Tibial artery (tissue), 4 donors: ENCODE measurements around the gene CNOT4.
"Not testable (repeated sequence)": the region's sequence is repeated elsewhere in the genome, so short reads cannot be mapped to it uniquely, and the experiment has no call there.

ENCODE experiments used
- DNase-seq, 2 donors: peaks; one replicate each; pipeline ENCODE4 v3.0.0-alpha.2; 2019
- H3K27ac ChIP-seq, 2 donors: fragments of 200-600 bp; sonication (generic) in 1 of 2; 1 replicate in 1 of 2; 2 replicates in 1 of 2; pipeline ENCODE4 v1.5.1; 2018 to 2019; ENCODE audit warnings: mild to moderate bottlenecking in 1 of 2
- H3K27me3 ChIP-seq, 2 donors: fragments of 200-600 bp; sonication (generic) in 1 of 2; one replicate each; pipeline versions ENCODE4 v1.5.1 to v1.6.0; 2016 to 2019
- H3K36me3 ChIP-seq, 3 donors: fragments of 200-600 bp; sonication (generic) in 2 of 3; one replicate each; pipeline ENCODE4 v1.5.1; 2016 to 2019; ENCODE audit warnings: mild to moderate bottlenecking in 2 of 3
- H3K4me1 ChIP-seq, 4 donors: fragments of 200-600 bp; sonication (generic) in 2 of 4; 1 replicate in 3 of 4; 2 replicates in 1 of 4; pipeline ENCODE4 v1.5.1; 2016 to 2019
- H3K4me3 ChIP-seq, 2 donors: fragments of 200-600 bp; sonication (generic) in 1 of 2; 1 replicate in 1 of 2; 2 replicates in 1 of 2; pipeline ENCODE4 v1.5.1; 2018 to 2019; ENCODE audit warnings: mild to moderate bottlenecking in 2 of 2
- H3K9me3 ChIP-seq, 3 donors: fragments of 200-600 bp; sonication (generic) in 1 of 3; one replicate each; pipeline ENCODE4 v1.5.1; 2016 to 2019
- CTCF ChIP-seq, 2 experiments: fragments of 200-600 bp in 1 of 2; fragments of 450-650 bp in 1 of 2; IDR thresholded peaks; one replicate each; pipeline ENCODE4 v1.5.1; 2017 to 2019; ENCODE audit warnings: antibody characterized with exemption in 2 of 2, mild to moderate bottlenecking in 1 of 2, moderate library complexity in 1 of 2
- intact Hi-C: fragments of 100-400 bp; cut with DNase I; formaldehyde crosslinking; loops from one replicate; pipeline ENCODE4 v1.15.0; 2023; ENCODE audit warnings: low total_unique reads

Gene CNOT4

GRCh38 chr7:135499818-135500217 is 10.1 kb downstream of the CNOT4 start:
- no peak for TF ChIP-seq CTCF (IDR thresholded peaks at IDR 0.05)

GRCh38 chr7:135497161-135497560 is 12.7 kb downstream of the CNOT4 start:
- intact Hi-C loops, H3K36me3 ChIP-seq, DNase-seq, H3K27ac ChIP-seq, H3K27me3 ChIP-seq, H3K4me3 ChIP-seq, H3K9me3 ChIP-seq: not testable (repeated sequence)
- H3K4me1 ChIP-seq: peaks cover 0 to 50% (median 9%) of the 10 kb centered on the region in 4 donors

More at GRCh38 chr7:135499818-135500217, 10.1 kb downstream of the CNOT4 start:
- no peak overlapping the region for H3K27ac ChIP-seq
- H3K36me3 ChIP-seq: no peaks in the 10 kb centered on the region
- no peak overlapping the region for H3K4me3 ChIP-seq
- H3K27me3 ChIP-seq: no peaks in the 10 kb centered on the region
- H3K9me3 ChIP-seq: no peaks in the 10 kb centered on the region
- intact Hi-C loops: no loop called here
- peaks cover 0 to 56% (median 6%) of the 10 kb centered on the region in 4 donors for H3K4me1 ChIP-seq
- no peak for DNase-seq

- TF ChIP-seq CTCF (IDR thresholded peaks at IDR 0.05): no peak
Measured at GRCh38 chr7:135493362-135493761, 16.5 kb downstream of the CNOT4 start.

GRCh38 chr7:135492151-135492550 is 17.8 kb downstream of the CNOT4 start:
- TF ChIP-seq CTCF (IDR thresholded peaks at IDR 0.05): no peak
- Histone ChIP-seq H3K4me3 (no peak overlapping the region), H3K4me1 (peaks cover 0 to 35% (median 7%) of the 10 kb centered on the region in 4 donors), H3K27ac (no peak overlapping the region), H3K9me3 (no peaks in the 10 kb centered on the region), H3K27me3 (no peaks in the 10 kb centered on the region), H3K36me3 (no peaks in the 10 kb centered on the region)
- intact Hi-C loops: no loop called here
- DNase-seq: no peak

More at GRCh38 chr7:135493362-135493761, 16.5 kb downstream of the CNOT4 start:
- no peak overlapping the region for H3K4me3 ChIP-seq
- H3K36me3 ChIP-seq: no peaks in the 10 kb centered on the region
- DNase-seq: no peak
- intact Hi-C loops: no loop called here
- no peaks in the 10 kb centered on the region for H3K27me3 ChIP-seq
- H3K9me3 ChIP-seq: no peaks in the 10 kb centered on the region
- no peak overlapping the region for H3K27ac ChIP-seq
- H3K4me1 ChIP-seq: peaks cover 0 to 47% (median 10%) of the 10 kb centered on the region in 4 donors

- DNase-seq: no peak
- H3K27ac ChIP-seq: no peak overlapping the region
Measured at GRCh38 chr7:135490783-135491182, 19.1 kb downstream of the CNOT4 start.

GRCh38 chr7:135489791-135490190 is 20.1 kb downstream of the CNOT4 start:
- Histone ChIP-seq H3K27me3 (no peaks in the 10 kb centered on the region), H3K36me3 (no peaks in the 10 kb centered on the region), H3K4me3 (no peak overlapping the region), H3K9me3 (no peaks in the 10 kb centered on the region), H3K27ac (no peak overlapping the region), H3K4me1 (peaks cover 0 to 24% (median 6%) of the 10 kb centered on the region in 4 donors)
- intact Hi-C loops: no loop called here
- no peak for DNase-seq
- TF ChIP-seq CTCF (IDR thresholded peaks at IDR 0.05): no peak

More at GRCh38 chr7:135490783-135491182, 19.1 kb downstream of the CNOT4 start:
- no peak for TF ChIP-seq CTCF (IDR thresholded peaks at IDR 0.05)
- no peak overlapping the region for H3K4me3 ChIP-seq
- peaks cover 0 to 24% (median 6%) of the 10 kb centered on the region in 4 donors for H3K4me1 ChIP-seq
- no peaks in the 10 kb centered on the region for H3K27me3 ChIP-seq
- H3K36me3 ChIP-seq: no peaks in the 10 kb centered on the region
- H3K9me3 ChIP-seq: no peaks in the 10 kb centered on the region
- intact Hi-C loops: no loop called here
